GM06990 (cell line): Measurements from ENCODE around the gene PHACTR1.

Experiments used
- DNase-seq: peaks from one replicate; pipeline ENCODE4 v3.0.0-alpha.2; 2011; ENCODE audit not compliant: insufficient read length; ENCODE audit errors: extremely low read depth
- H3K27me3 ChIP-seq: replicated peaks from 2 replicates; pipeline ENCODE4 v1.6.0; 2011; ENCODE audit warnings: low read length; ENCODE audit not compliant: control insufficient read depth, insufficient read depth
- H3K36me3 ChIP-seq: 2 replicates; pipeline ENCODE4 v1.5.1; 2011; ENCODE audit warnings: low read length; ENCODE audit not compliant: control insufficient read depth, insufficient read depth
- H3K4me3 ChIP-seq: replicated peaks from 2 replicates; pipeline ENCODE4 v1.5.1; 2011; ENCODE audit warnings: low read depth, mild to moderate bottlenecking, control low read depth, low read length
- CTCF ChIP-seq: IDR thresholded peaks from 2 replicates; pipeline ENCODE4 v1.5.1; 2011; ENCODE audit warnings: low read length, control low read depth, mild to moderate bottlenecking, inconsistent platforms; ENCODE audit not compliant: insufficient read depth, poor library complexity, severe bottlenecking

The PHACTR1 gene

GRCh38 chr6:13105139-13105538 lies 388.6 kb downstream of the PHACTR1 start:
- Histone ChIP-seq H3K27me3 (no peaks in the 10 kb centered on the region; the same call in 1 of the 2 replicates), H3K36me3 (no peaks in the 10 kb centered on the region), H3K4me3 (no peak overlapping the region)
- DNase-seq = no peak
- TF ChIP-seq CTCF = no peak

GRCh38 chr6:13112921-13113320 lies 396.4 kb downstream of the PHACTR1 start:
- no peak for DNase-seq

GRCh38 chr6:13113376-13113775 lies 396.8 kb downstream of the PHACTR1 start:
- Histone ChIP-seq H3K36me3 (no peaks in the 10 kb centered on the region), H3K4me3 (no peak overlapping the region), H3K27me3 (no peaks in the 10 kb centered on the region)
- no peak for DNase-seq
- no peak for TF ChIP-seq CTCF

More at GRCh38 chr6:13112921-13113320, 396.4 kb downstream of the PHACTR1 start:
- no peaks in the 10 kb centered on the region for H3K27me3 ChIP-seq
- TF ChIP-seq CTCF = no peak
- H3K36me3 ChIP-seq = no peaks in the 10 kb centered on the region
- no peak overlapping the region for H3K4me3 ChIP-seq

- no peak for TF ChIP-seq CTCF
- H3K27me3 ChIP-seq = no peaks in the 10 kb centered on the region
- no peak for DNase-seq
- H3K36me3 ChIP-seq = no peaks in the 10 kb centered on the region
- H3K4me3 ChIP-seq = no peak overlapping the region
Measured at GRCh38 chr6:13113981-13114593, 397.5 kb downstream of the PHACTR1 start.

- DNase-seq = no peak
- no peaks in the 10 kb centered on the region; the same call in 1 of the 2 replicates for H3K27me3 ChIP-seq
- H3K4me3 ChIP-seq = no peak overlapping the region
- TF ChIP-seq CTCF = no peak
- H3K36me3 ChIP-seq = no peaks in the 10 kb centered on the region
Measured at GRCh38 chr6:13116155-13116554, 399.6 kb downstream of the PHACTR1 start.

- no peaks in the 10 kb centered on the region; the same call in 1 of the 2 replicates for H3K27me3 ChIP-seq
- no peak for DNase-seq
Measured at GRCh38 chr6:13117570-13117969, 401.0 kb downstream of the PHACTR1 start.

More at GRCh38 chr6:13117570-13117969, 401.0 kb downstream of the PHACTR1 start:
- Histone ChIP-seq H3K4me3 (no peak overlapping the region), H3K36me3 (no peaks in the 10 kb centered on the region)
- no peak for TF ChIP-seq CTCF
